Prostate gland (tissue), 2 donors: ENCODE results near the gene SMAD7. TPM values are rescaled to one million over a fixed set of nuclear protein-coding genes. Genes with fewer than 3 reads are reported as not detected.

ENCODE experiments used
- DNase-seq: peaks from one replicate; pipeline ENCODE4 v3.0.0-alpha.2; 2019; ENCODE audit warnings: low spot score
- H3K27ac ChIP-seq, 2 donors: fragments of 200-600 bp; sonication (generic); 2 replicates each; pipeline ENCODE4 v1.5.1; 2017 to 2019
- H3K27me3 ChIP-seq: fragments of 200-600 bp; sonication (generic); replicated peaks from 2 replicates; pipeline ENCODE4 v1.5.1; 2019; ENCODE audit not compliant: insufficient read depth
- H3K36me3 ChIP-seq, 2 donors: fragments of 200-600 bp; sonication (generic); 1 replicate in 1 of 2; 2 replicates in 1 of 2; pipeline versions ENCODE4 v1.5.1 to v1.8.1; 2017 to 2019
- H3K4me1 ChIP-seq: fragments of 200-600 bp; sonication (generic); replicated peaks from 2 replicates; pipeline ENCODE4 v1.5.1; 2019
- H3K4me3 ChIP-seq, 2 donors: fragments of 200-600 bp; sonication (generic); 2 replicates each; pipeline ENCODE4 v1.5.1; 2017 to 2019
- H3K9me3 ChIP-seq: fragments of 200-600 bp; sonication (generic); 2 replicates; pipeline ENCODE4 v1.5.1; 2017
- POLR2A ChIP-seq: fragments of 450-650 bp; IDR thresholded peaks from one replicate; pipeline ENCODE4 v1.6.1; 2016; ENCODE audit warnings: antibody characterized with exemption, mild to moderate bottlenecking
- POLR2AphosphoS5 ChIP-seq: sonication (generic); formaldehyde crosslinking; IDR thresholded peaks from one replicate; pipeline ENCODE4 v1.6.1; 2017; ENCODE audit warnings: antibody characterized with exemption
- WGBS: methylation state at CpG from one replicate; pipeline ENCODE4 v1.1.5; 2018; 5-methylcytosine and 5-hydroxymethylcytosine counted together
- intact Hi-C: fragments of 100-400 bp; cut with DNase I; formaldehyde crosslinking; loops from one replicate; pipeline ENCODE4 v1.14.2; 2022
- total RNA-seq, 2 donors: library from RNA; depleted of rRNA; stranded (reverse); fragments of >200 nt; gene quantifications; one replicate each; pipeline ENCODE4 v1.1.0, GENCODE V29; 2016
- TF ChIP-seq, protein P1 (sequence below), 4 experiments: fragments of 200-600 bp in 2 of 4; fragments of 450-650 bp in 2 of 4; sonication (generic) in 2 of 4; IDR thresholded peaks; 1 replicate in 3 of 4; 2 replicates in 1 of 4; pipeline ENCODE4 v1.5.1; 2016 to 2019; ENCODE audit warnings: antibody characterized with exemption in 4 of 4, mild to moderate bottlenecking in 2 of 4, moderate library complexity in 2 of 4

Gene SMAD7
- total RNA-seq, 2 donors from 2014 or later: 29.3 to 31.0 TPM

- H3K27ac ChIP-seq: no peak overlapping the region
- no peaks in the 10 kb centered on the region for H3K9me3 ChIP-seq
- no peaks in the 10 kb centered on the region for H3K27me3 ChIP-seq
- no peak for DNase-seq
- no peaks in the 10 kb centered on the region for H3K36me3 ChIP-seq
- 88% methylated on average over 1 of the region's 1 CpG for WGBS
- H3K4me1 ChIP-seq: no peaks in the 10 kb centered on the region
- TF ChIP-seq POLR2A (no peak), POLR2AphosphoS5 (no peak)
- TF ChIP-seq, protein P1, sequence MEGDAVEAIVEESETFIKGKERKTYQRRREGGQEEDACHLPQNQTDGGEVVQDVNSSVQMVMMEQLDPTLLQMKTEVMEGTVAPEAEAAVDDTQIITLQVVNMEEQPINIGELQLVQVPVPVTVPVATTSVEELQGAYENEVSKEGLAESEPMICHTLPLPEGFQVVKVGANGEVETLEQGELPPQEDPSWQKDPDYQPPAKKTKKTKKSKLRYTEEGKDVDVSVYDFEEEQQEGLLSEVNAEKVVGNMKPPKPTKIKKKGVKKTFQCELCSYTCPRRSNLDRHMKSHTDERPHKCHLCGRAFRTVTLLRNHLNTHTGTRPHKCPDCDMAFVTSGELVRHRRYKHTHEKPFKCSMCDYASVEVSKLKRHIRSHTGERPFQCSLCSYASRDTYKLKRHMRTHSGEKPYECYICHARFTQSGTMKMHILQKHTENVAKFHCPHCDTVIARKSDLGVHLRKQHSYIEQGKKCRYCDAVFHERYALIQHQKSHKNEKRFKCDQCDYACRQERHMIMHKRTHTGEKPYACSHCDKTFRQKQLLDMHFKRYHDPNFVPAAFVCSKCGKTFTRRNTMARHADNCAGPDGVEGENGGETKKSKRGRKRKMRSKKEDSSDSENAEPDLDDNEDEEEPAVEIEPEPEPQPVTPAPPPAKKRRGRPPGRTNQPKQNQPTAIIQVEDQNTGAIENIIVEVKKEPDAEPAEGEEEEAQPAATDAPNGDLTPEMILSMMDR (IDR thresholded peaks at IDR 0.05): no peak
- H3K4me3 ChIP-seq: no peak overlapping the region
- intact Hi-C loops: no loop called here
These were observed 15.8 kb upstream of the SMAD7 start for GRCh38 chr18:48966523-48966922.

GRCh38 chr18:48963586-48964470, 13.1 kb upstream of the SMAD7 start:
- 68% methylated on average over 10 of the region's 10 CpGs for WGBS
- Histone ChIP-seq H3K27me3 (no peaks in the 10 kb centered on the region), H3K4me1 (no peaks in the 10 kb centered on the region), H3K4me3 (no peak overlapping the region), H3K9me3 (no peaks in the 10 kb centered on the region), H3K27ac (no peak overlapping the region), H3K36me3 (no peaks in the 10 kb centered on the region)
- DNase-seq: no peak
- TF ChIP-seq, protein P1 (IDR thresholded peaks at IDR 0.05): no peak
- TF ChIP-seq POLR2A: no peak
- no peak for TF ChIP-seq POLR2AphosphoS5
- intact Hi-C loops: no loop called here

GRCh38 chr18:48962994-48963561, 12.3 kb upstream of the SMAD7 start:
- no peak overlapping the region for H3K27ac ChIP-seq
- DNase-seq: no peak
- WGBS: 65% methylated on average over 3 of the region's 3 CpGs
- no peaks in the 10 kb centered on the region for H3K9me3 ChIP-seq
- intact Hi-C loops: no loop called here
- H3K4me1 ChIP-seq: no peaks in the 10 kb centered on the region
- no peaks in the 10 kb centered on the region for H3K36me3 ChIP-seq
- H3K4me3 ChIP-seq: no peak overlapping the region
- no peaks in the 10 kb centered on the region for H3K27me3 ChIP-seq
- TF ChIP-seq POLR2A (no peak), POLR2AphosphoS5 (no peak)
- TF ChIP-seq, protein P1 (IDR thresholded peaks at IDR 0.05): no peak

DNA sequence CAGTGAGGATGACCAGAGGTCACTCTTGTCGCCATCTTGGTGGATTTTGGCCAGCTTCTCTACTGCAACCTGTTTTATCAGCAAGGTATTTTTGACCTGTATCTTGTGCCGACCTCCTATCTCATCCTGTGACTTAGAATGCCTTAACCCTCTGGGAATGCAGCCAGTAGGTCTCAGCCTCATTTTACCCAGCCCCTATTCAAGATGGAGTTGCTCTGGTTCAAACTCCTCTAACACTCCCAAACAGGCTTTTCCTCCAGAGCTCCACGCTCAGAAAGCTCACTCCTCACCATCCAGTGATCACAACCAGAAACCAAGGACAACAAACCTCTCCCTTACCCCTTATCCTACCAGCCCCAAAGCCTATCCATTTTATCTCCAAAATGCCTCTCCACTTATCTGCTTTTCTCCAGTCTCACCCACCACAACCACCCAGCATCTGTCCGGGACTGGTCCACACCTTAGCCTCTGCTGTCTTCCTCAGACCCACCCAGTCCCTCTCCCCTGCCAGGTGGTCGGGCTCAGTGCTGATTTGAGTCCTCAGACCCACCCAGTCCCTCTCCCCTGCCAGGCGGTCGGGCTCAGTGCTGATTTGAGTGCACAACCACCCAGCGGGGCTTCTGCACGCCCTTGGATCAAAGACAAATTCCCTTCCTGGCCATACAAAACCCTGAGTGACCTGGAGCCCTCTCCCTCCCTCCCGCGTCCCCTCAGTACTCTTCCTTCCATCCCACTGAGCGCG, 11.7 kb upstream of the SMAD7 start:
- WGBS: 83% methylated on average over 13 of the region's 13 CpGs
- no peak for DNase-seq
- H3K4me3 ChIP-seq: no peak overlapping the region
- H3K27ac ChIP-seq: no peak overlapping the region
- no peaks in the 10 kb centered on the region for H3K9me3 ChIP-seq
- H3K27me3 ChIP-seq: no peaks in the 10 kb centered on the region
- TF ChIP-seq POLR2AphosphoS5 (no peak), POLR2A (no peak)
- TF ChIP-seq, protein P1 (IDR thresholded peaks at IDR 0.05): no peak
- no peaks in the 10 kb centered on the region for H3K36me3 ChIP-seq
- intact Hi-C loops: no loop called here
- H3K4me1 ChIP-seq: no peaks in the 10 kb centered on the region
